Measurements from ENCODE around the gene ATP2C1. TPM values are rescaled to one million over a fixed set of nuclear protein-coding genes. Genes with fewer than 3 reads are reported as not detected.

Gene ATP2C1
- total RNA-seq, 4 donors from 2014 or later: 53.0 to 63.7 (median 60.2) TPM

GRCh38 chr3:130973406-130973805 lies 79.5 kb downstream of the ATP2C1 start:
- TF ChIP-seq CTCF (IDR thresholded peaks at IDR 0.05) (no peak), POLR2A (IDR thresholded peaks at IDR 0.05) (no peak)
- no peak overlapping the region for H3K4me3 ChIP-seq (ENCODE audit: low read depth, poor library complexity, severe bottlenecking)
- DNase-seq (ENCODE audit: low spot score in 2 of 2): no peak
- 65 to 78% methylated on average over 5 of the region's 5 CpGs for WGBS, 2 donors
- intact Hi-C loops (cut with DNase I; ENCODE audit: low total_unique reads): no loop called here

- 82 to 91% methylated on average over 2 of the region's 2 CpGs for WGBS, 2 donors
- DNase-seq (ENCODE audit: low spot score in 2 of 2): no peak
- H3K4me3 ChIP-seq (ENCODE audit: low read depth, poor library complexity, severe bottlenecking): no peak overlapping the region
- intact Hi-C loops (cut with DNase I; ENCODE audit: low total_unique reads): no loop called here
- TF ChIP-seq POLR2A (IDR thresholded peaks at IDR 0.05) (no peak), CTCF (IDR thresholded peaks at IDR 0.05) (no peak)
Observed at GRCh38 chr3:130974201-130974600, 80.3 kb downstream of the ATP2C1 start.

GRCh38 chr3:130975251-130975650 lies 81.4 kb downstream of the ATP2C1 start:
- intact Hi-C loops (cut with DNase I; ENCODE audit: low total_unique reads): no loop called here
- WGBS, 2 donors: 59 to 78% methylated on average over 3 of the region's 3 CpGs
- TF ChIP-seq POLR2A (IDR thresholded peaks at IDR 0.05) (no peak), CTCF (IDR thresholded peaks at IDR 0.05) (no peak)
- H3K4me3 ChIP-seq (ENCODE audit: low read depth, poor library complexity, severe bottlenecking): no peak overlapping the region
- DNase-seq (ENCODE audit: low spot score in 2 of 2): no peak

- WGBS, 2 donors: 66 to 68% methylated on average over 4 of the region's 4 CpGs
- no peak overlapping the region for H3K4me3 ChIP-seq (ENCODE audit: low read depth, poor library complexity, severe bottlenecking)
- intact Hi-C loops (cut with DNase I; ENCODE audit: low total_unique reads): no loop called here
- DNase-seq (ENCODE audit: low spot score in 2 of 2): no peak
- no peak for TF ChIP-seq CTCF (IDR thresholded peaks at IDR 0.05)
- no peak for TF ChIP-seq POLR2A (IDR thresholded peaks at IDR 0.05)
Observed at GRCh38 chr3:130976706-130977105, 82.8 kb downstream of the ATP2C1 start.

- no peak for DNase-seq (ENCODE audit: low spot score in 2 of 2)
- intact Hi-C loops (cut with DNase I; ENCODE audit: low total_unique reads): no loop called here
- 57 to 60% methylated on average over 2 of the region's 2 CpGs for WGBS, 2 donors
- TF ChIP-seq POLR2A (IDR thresholded peaks at IDR 0.05): no peak
- TF ChIP-seq CTCF (IDR thresholded peaks at IDR 0.05): no peak
- H3K4me3 ChIP-seq (ENCODE audit: low read depth, poor library complexity, severe bottlenecking): no peak overlapping the region
Observed at GRCh38 chr3:130979117-130979516, 85.2 kb downstream of the ATP2C1 start.

GRCh38 chr3:130981469-130981868 lies 87.6 kb downstream of the ATP2C1 start:
- H3K4me3 ChIP-seq (ENCODE audit: low read depth, poor library complexity, severe bottlenecking): no peak overlapping the region
- no peak for DNase-seq (ENCODE audit: low spot score in 2 of 2)
- 96 to 98% methylated on average over 2 of the region's 2 CpGs for WGBS, 2 donors
- intact Hi-C loops (cut with DNase I; ENCODE audit: low total_unique reads): no loop called here
- no peak for TF ChIP-seq POLR2A (IDR thresholded peaks at IDR 0.05)
- TF ChIP-seq CTCF (IDR thresholded peaks at IDR 0.05): no peak

All from lower leg skin (tissue), 4 donors.